SJCRH30 (cell line): Measurements from ENCODE around the gene SLC35F3. TPM values are rescaled to one million over a fixed set of nuclear protein-coding genes. Genes with fewer than 3 reads are reported as not detected.

Experiments
- DNase-seq, 2 experiments: peaks; one replicate each; pipeline ENCODE4 v3.0.0-alpha.2; 2015 to 2020
- H3K27ac ChIP-seq: fragments of 250-450 bp; sonication (Bioruptor Pico); 2 replicates; pipeline ENCODE4 v1.5.1; 2020; ENCODE audit warnings: mild to moderate bottlenecking, moderate library complexity
- H3K27me3 ChIP-seq: fragments of 250-450 bp; sonication (Bioruptor Pico); 2 replicates; pipeline ENCODE4 v1.5.1; 2020; ENCODE audit warnings: mild to moderate bottlenecking, moderate library complexity
- H3K36me3 ChIP-seq: fragments of 250-450 bp; sonication (Bioruptor Pico); 2 replicates; pipeline ENCODE4 v1.5.1; 2020; ENCODE audit warnings: mild to moderate bottlenecking, moderate library complexity
- H3K4me1 ChIP-seq: fragments of 250-450 bp; sonication (Bioruptor Pico); 2 replicates; pipeline ENCODE4 v1.5.1; 2020; ENCODE audit warnings: mild to moderate bottlenecking, moderate library complexity
- H3K4me3 ChIP-seq: fragments of 250-450 bp; sonication (Bioruptor Pico); 2 replicates; pipeline ENCODE4 v1.5.1; 2020; ENCODE audit warnings: mild to moderate bottlenecking, moderate library complexity
- H3K9me3 ChIP-seq: fragments of 250-450 bp; sonication (Bioruptor Pico); replicated peaks from 2 replicates; pipeline ENCODE4 v1.5.1; 2020; ENCODE audit warnings: mild to moderate bottlenecking, moderate library complexity
- total RNA-seq: library from RNA; depleted of rRNA; stranded (reverse); fragments of >200 nt; shearing (Covaris generic); gene quantifications from 2 replicates; pipeline ENCODE4 v1.2.3, GENCODE V29; 2014; rRNA removed

SLC35F3 gene
- not detected in 2 replicates for total RNA-seq

GRCh38 chr1:233904633-233905415, at the start of gene SLC35F3:
Gene SLC35F3 (plus strand): TSS chr1:233904676.
- no peaks in the 10 kb centered on the region for H3K9me3 ChIP-seq
- no peaks in the 10 kb centered on the region for H3K36me3 ChIP-seq
- DNase-seq: no peak
- no peak within 1 kb of the TSS for H3K27ac ChIP-seq
- H3K27me3 ChIP-seq: no peaks in the 10 kb centered on the region
- no peaks in the 10 kb centered on the region for H3K4me1 ChIP-seq
- no peak within 1 kb of the TSS for H3K4me3 ChIP-seq

GRCh38 chr1:233859446-233859845, 45.0 kb upstream of the SLC35F3 start:
- DNase-seq: no peak

GRCh38 chr1:233863901-233864545, 40.5 kb upstream of the SLC35F3 start:
- no peak overlapping the region for H3K27ac ChIP-seq
- no peak overlapping the region for H3K4me3 ChIP-seq
- H3K9me3 ChIP-seq: no peaks in the 10 kb centered on the region
- DNase-seq: no peak
- H3K27me3 ChIP-seq: no peaks in the 10 kb centered on the region
- no peaks in the 10 kb centered on the region for H3K36me3 ChIP-seq
- no peaks in the 10 kb centered on the region for H3K4me1 ChIP-seq

More at GRCh38 chr1:233859446-233859845, 45.0 kb upstream of the SLC35F3 start:
- Histone ChIP-seq H3K27me3 (no peaks in the 10 kb centered on the region), H3K36me3 (no peaks in the 10 kb centered on the region), H3K4me3 (no peak overlapping the region), H3K9me3 (no peaks in the 10 kb centered on the region), H3K27ac (no peak overlapping the region), H3K4me1 (no peaks in the 10 kb centered on the region)

GRCh38 chr1:233864578-233864977, 39.9 kb upstream of the SLC35F3 start:
- Histone ChIP-seq H3K4me1 (no peaks in the 10 kb centered on the region), H3K36me3 (no peaks in the 10 kb centered on the region), H3K27ac (no peak overlapping the region), H3K27me3 (no peaks in the 10 kb centered on the region), H3K4me3 (no peak overlapping the region), H3K9me3 (no peaks in the 10 kb centered on the region)
- no peak for DNase-seq

GRCh38 chr1:233865216-233865615, 39.3 kb upstream of the SLC35F3 start:
- Histone ChIP-seq H3K36me3 (no peaks in the 10 kb centered on the region), H3K27ac (no peak overlapping the region), H3K4me3 (no peak overlapping the region), H3K9me3 (no peaks in the 10 kb centered on the region), H3K27me3 (no peaks in the 10 kb centered on the region), H3K4me1 (no peaks in the 10 kb centered on the region)
- DNase-seq: no peak

DNA sequence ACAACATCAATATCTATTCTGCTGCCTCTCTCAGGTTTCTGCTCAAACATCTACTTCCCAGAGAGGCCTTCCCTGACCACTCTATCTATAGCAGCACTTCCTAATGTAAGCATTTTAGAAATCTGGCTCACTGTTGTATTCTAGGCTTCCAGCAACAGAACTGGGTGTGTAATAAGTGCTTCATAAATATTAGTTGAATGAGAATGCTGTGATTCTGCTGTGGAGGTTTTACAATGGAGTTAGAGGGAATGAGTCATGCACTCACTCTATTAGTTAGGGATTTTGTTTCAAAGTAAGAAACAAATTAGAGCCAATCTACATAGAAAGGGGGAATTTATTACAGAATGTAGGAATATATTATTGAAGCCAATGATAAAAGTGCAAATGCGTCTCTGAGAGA, 38.6 kb upstream of the SLC35F3 start:
- no peak overlapping the region for H3K4me3 ChIP-seq
- no peak for DNase-seq
- no peaks in the 10 kb centered on the region for H3K9me3 ChIP-seq
- no peaks in the 10 kb centered on the region for H3K27me3 ChIP-seq
- no peaks in the 10 kb centered on the region for H3K36me3 ChIP-seq
- no peak overlapping the region for H3K27ac ChIP-seq
- no peaks in the 10 kb centered on the region for H3K4me1 ChIP-seq

DNA sequence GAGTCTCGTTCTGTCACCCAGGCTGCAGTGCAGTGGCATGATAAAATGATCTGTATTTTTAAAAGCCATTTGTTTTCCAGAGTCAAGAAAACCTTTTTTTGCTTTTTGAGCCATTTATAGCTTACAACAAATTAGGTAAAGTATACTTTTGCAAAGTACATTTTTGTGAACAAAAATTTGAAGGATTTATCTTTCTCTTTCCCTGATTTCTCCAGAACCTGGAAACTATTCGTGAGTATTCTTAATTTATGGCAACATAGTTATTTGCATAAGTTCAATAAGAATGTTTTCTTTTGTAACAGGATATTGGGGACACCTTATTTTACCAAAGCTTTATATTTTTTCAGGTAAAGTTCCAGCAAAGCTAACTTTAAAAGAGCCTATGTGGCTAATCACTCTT, 37.4 kb upstream of the SLC35F3 start:
- no peaks in the 10 kb centered on the region for H3K9me3 ChIP-seq

DNA sequence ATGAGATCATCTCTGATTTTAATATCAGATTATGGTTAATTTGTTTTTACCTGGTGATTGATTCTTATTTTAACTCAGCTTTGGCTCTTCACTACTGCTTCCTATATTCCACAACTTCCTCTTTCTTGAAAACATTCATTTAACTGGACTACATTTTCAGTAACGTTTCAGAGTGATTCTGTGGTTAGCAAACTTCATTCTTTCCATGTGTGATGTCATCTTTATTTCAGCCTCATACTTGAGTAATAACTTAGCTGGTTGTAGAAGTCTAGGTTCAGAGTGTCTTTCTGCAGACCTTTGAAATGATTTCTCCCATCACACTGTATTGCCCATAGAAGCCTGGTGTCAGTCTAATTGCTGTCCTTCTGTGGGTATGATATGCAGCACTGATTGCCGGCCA, 36.0 kb upstream of the SLC35F3 start:
- no peak overlapping the region for H3K27ac ChIP-seq
- no peaks in the 10 kb centered on the region for H3K27me3 ChIP-seq
- DNase-seq: no peak
- no peaks in the 10 kb centered on the region for H3K9me3 ChIP-seq
- no peaks in the 10 kb centered on the region for H3K4me1 ChIP-seq
- no peak overlapping the region for H3K4me3 ChIP-seq
- H3K36me3 ChIP-seq: no peaks in the 10 kb centered on the region

More for the DNA sequence above, 37.4 kb upstream of the SLC35F3 start:
- H3K27me3 ChIP-seq: no peaks in the 10 kb centered on the region
- no peak overlapping the region for H3K4me3 ChIP-seq
- H3K4me1 ChIP-seq: no peaks in the 10 kb centered on the region
- H3K36me3 ChIP-seq: no peaks in the 10 kb centered on the region
- H3K27ac ChIP-seq: no peak overlapping the region
- DNase-seq: no peak

- 0 out of 2 replicates have a peak, but pooled peaks cover under 1% of the 10 kb centered on the region for H3K27me3 ChIP-seq
- H3K36me3 ChIP-seq: no peaks in the 10 kb centered on the region
- H3K27ac ChIP-seq: no peak overlapping the region
- DNase-seq: no peak
- no peaks in the 10 kb centered on the region for H3K4me1 ChIP-seq
- H3K4me3 ChIP-seq: no peak overlapping the region
- no peaks in the 10 kb centered on the region for H3K9me3 ChIP-seq
Measured at GRCh38 chr1:233869680-233870079, 34.8 kb upstream of the SLC35F3 start.

DNA sequence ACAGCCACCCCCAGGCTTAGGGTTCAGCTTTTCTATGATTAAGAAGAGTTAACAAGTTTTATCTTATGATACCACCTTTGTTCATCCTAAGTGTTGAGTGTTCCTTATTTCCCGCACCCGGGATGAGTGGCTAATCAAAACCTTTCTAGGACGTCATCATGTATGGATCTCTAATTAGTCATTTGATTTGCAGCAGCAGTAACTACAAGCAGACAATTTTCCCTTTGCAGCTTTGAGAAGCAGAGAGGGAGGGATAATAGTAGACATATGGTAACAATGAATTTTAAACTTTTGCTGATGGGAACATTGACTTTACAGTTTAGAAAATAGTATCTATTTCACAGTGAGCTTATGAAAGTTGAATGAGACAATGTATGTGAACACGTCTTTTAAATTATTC, 30.8 kb upstream of the SLC35F3 start:
- no peaks in the 10 kb centered on the region for H3K4me1 ChIP-seq
- H3K27ac ChIP-seq: no peak overlapping the region
- H3K36me3 ChIP-seq: no peaks in the 10 kb centered on the region
- no peak for DNase-seq
- H3K9me3 ChIP-seq: no peaks in the 10 kb centered on the region
- H3K4me3 ChIP-seq: no peak overlapping the region
- 0 out of 2 replicates have a peak, but pooled peaks cover 4% of the 10 kb centered on the region for H3K27me3 ChIP-seq

- H3K4me1 ChIP-seq: no peaks in the 10 kb centered on the region
- no peak for DNase-seq
- no peaks in the 10 kb centered on the region for H3K36me3 ChIP-seq
- H3K27me3 ChIP-seq: 0 out of 2 replicates have a peak, but pooled peaks cover 2% of the 10 kb centered on the region
- no peak overlapping the region for H3K27ac ChIP-seq
- no peaks in the 10 kb centered on the region for H3K9me3 ChIP-seq
- no peak overlapping the region for H3K4me3 ChIP-seq
Measured at GRCh38 chr1:233879841-233880240, 24.6 kb upstream of the SLC35F3 start.

DNA sequence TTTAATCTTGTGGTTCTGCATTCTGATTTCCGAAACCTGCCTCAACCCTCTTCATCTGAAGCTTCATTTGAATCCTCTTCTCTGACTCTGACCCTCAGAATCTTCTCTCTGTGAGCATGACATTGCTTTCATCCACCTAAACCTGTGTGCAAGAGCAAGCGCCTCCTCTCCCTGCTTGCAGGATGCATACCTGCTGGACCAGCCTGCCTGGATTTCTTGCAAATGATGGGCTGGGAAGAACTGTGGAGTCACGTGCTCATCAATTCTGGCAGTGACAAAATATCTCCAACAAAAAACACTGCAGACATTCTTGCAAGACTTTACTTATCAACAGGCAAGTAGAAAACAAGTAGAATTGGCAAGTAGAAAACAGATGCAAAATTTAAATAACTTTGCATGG, 20.8 kb upstream of the SLC35F3 start:
- 0 out of 2 replicates have a peak, but pooled peaks cover 3% of the 10 kb centered on the region for H3K9me3 ChIP-seq
- H3K27ac ChIP-seq: no peak overlapping the region
- no peak for DNase-seq
- H3K27me3 ChIP-seq: no peaks in the 10 kb centered on the region
- no peaks in the 10 kb centered on the region for H3K4me1 ChIP-seq
- H3K36me3 ChIP-seq: no peaks in the 10 kb centered on the region
- no peak overlapping the region for H3K4me3 ChIP-seq

DNA sequence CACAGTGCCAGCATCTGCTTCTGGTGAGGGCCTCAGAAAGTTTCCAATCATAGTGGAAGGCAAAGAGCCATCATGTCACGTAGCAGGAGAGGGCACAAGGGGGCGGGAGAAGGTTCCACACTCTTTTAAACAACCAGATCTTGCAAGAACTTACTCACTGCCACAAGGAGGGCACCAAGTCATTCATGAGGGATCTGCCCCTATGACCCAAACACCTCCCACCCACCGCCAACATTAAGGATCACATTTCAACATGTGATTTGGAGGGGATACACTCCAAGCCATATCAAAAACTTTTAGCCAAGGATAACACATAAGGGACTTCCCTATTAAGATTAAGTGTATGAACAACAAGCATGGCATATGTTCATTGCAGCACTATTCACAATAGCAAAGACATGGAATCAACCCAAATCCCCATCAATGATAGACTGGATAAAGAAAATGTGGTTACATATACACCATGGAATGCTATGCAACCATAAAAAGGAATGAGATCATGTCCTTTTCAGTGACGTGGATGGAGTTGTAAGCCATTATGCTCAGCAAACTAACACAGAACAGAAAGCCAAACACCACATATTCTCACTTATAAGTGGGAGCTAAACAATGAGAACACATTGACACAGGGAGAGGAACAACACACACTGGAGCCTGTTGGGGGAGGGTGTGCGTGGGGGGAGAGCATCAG, 19.9 kb upstream of the SLC35F3 start:
- H3K9me3 ChIP-seq: 0 out of 2 replicates have a peak, but pooled peaks cover 3% of the 10 kb centered on the region

GRCh38 chr1:233885196-233885920, 19.1 kb upstream of the SLC35F3 start:
- DNase-seq: peak; percentile 11 to 22
- Histone ChIP-seq H3K27ac (no peak overlapping the region), H3K4me1 (no peaks in the 10 kb centered on the region), H3K36me3 (no peaks in the 10 kb centered on the region), H3K27me3 (no peaks in the 10 kb centered on the region), H3K4me3 (no peak overlapping the region), H3K9me3 (0 out of 2 replicates have a peak, but pooled peaks cover 3% of the 10 kb centered on the region)

More for the DNA sequence above, 19.9 kb upstream of the SLC35F3 start:
- Histone ChIP-seq H3K4me1 (no peaks in the 10 kb centered on the region), H3K4me3 (no peak overlapping the region), H3K27me3 (no peaks in the 10 kb centered on the region), H3K36me3 (no peaks in the 10 kb centered on the region), H3K27ac (no peak overlapping the region)
- DNase-seq: no peak
